ENCODE results near the gene GAPDH. TPM values are rescaled to one million over a fixed set of nuclear protein-coding genes. Genes with fewer than 3 reads are reported as not detected.

The GAPDH gene
- total RNA-seq (499 and 507 TPM in 2 replicates), polyA plus RNA-seq (487 and 951 TPM in 2 replicates), polyA minus RNA-seq (970 and 1,011 TPM in 2 replicates)
- 672 TPM for total RNA-seq (2013)

DNA sequence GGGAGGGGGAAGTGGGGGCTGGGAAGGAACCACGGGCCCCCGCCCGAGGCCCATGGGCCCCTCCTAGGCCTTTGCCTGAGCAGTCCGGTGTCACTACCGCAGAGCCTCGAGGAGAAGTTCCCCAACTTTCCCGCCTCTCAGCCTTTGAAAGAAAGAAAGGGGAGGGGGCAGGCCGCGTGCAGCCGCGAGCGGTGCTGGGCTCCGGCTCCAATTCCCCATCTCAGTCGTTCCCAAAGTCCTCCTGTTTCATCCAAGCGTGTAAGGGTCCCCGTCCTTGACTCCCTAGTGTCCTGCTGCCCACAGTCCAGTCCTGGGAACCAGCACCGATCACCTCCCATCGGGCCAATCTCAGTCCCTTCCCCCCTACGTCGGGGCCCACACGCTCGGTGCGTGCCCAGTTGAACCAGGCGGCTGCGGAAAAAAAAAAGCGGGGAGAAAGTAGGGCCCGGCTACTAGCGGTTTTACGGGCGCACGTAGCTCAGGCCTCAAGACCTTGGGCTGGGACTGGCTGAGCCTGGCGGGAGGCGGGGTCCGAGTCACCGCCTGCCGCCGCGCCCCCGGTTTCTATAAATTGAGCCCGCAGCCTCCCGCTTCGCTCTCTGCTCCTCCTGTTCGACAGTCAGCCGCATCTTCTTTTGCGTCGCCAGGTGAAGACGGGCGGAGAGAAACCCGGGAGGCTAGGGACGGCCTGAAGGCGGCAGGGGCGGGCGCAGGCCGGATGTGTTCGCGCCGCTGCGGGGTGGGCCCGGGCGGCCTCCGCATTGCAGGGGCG is at the start of gene GAPDH:
Gene GAPDH (plus strand): TSS at position 595 of the 772 bp plus-strand sequence. CDS start 316 bp downstream, outside the sequence.
- Mint-ChIP-seq H3K4me1 (peaks cover 48% of the 10 kb centered on the region), H3K4me3 (peak within 1 kb of the TSS; percentile 99), H3K27ac (peak within 1 kb of the TSS; percentile 98), H3K27me3 (no peaks in the 10 kb centered on the region), H3K9me3 (ENCODE audit: insufficient read depth) (no peaks in the 10 kb centered on the region)
- Histone ChIP-seq H3K79me2 (ENCODE audit: control insufficient read depth, insufficient read depth, low read length) (peaks cover 10% of the 10 kb centered on the region), H3K9ac (ENCODE audit: low read length) (peak within 1 kb of the TSS; percentile 88), H3K4me1 (ENCODE audit: control insufficient read depth in 2 of 2, insufficient read depth in 2 of 2, low read length in 2 of 2) (peaks cover 27 to 37% of the 10 kb centered on the region in 2 donors), H3K27ac (ENCODE audit: low read length in 2 of 2) (peak within 1 kb of the TSS; percentile 74 to 80), H4K20me1 (ENCODE audit: control insufficient read depth, insufficient read depth, low read length, poor library complexity, severe bottlenecking) (peaks cover 31% of the 10 kb centered on the region), H3K4me2 (replicated peaks; ENCODE audit: low read depth, low read length, poor library complexity, severe bottlenecking) (peak within 1 kb of the TSS; percentile 98), H2AFZ (ENCODE audit: insufficient read depth, low read depth, low read length, poor library complexity, severe bottlenecking) (peak within 1 kb of the TSS; percentile 93), H3K4me3 (ENCODE audit: control extremely low read depth in 1 of 5, extremely low read depth in 1 of 5, insufficient read depth in 1 of 5, low read depth in 2 of 5, low read length in 4 of 5) (peak within 1 kb of the TSS; percentile 71 to 97 (median 92)), H3K9me3 (ENCODE audit: control extremely low read depth in 1 of 3, control insufficient read depth in 2 of 3, insufficient read depth in 1 of 3, low read length in 2 of 3) (no peaks in the 10 kb centered on the region), H3K36me3 (replicated peaks in 1 of 2; ENCODE audit: control extremely low read depth in 1 of 2, control insufficient read depth in 1 of 2, extremely low read depth in 1 of 2, insufficient read depth in 2 of 2, low read length in 1 of 2) (peaks cover 0 to 50% of the 10 kb centered on the region in 2 experiments), H3K27me3 (replicated peaks in 1 of 4; ENCODE audit: control extremely low read depth in 1 of 4, control insufficient read depth in 3 of 4, insufficient read depth in 4 of 4, low read length in 3 of 4) (no peaks in the 10 kb centered on the region)
- under 1% methylated on average over 58 of the region's 62 CpGs for WGBS (ENCODE audit: insufficient coverage)
- ChIA-PET POLR2A (interaction anchor here (0.7 to 5.4 kb wide), 11 partner anchors 20 to 317 kb away, joined by 3 to 39 read pairs (median 6); partner anchors contain the start of genes CD27, CDCA3, COPS7A and MRPL51), CTCF (interaction anchor here (0.6 to 7.0 kb wide), 10 partner anchors 17 to 338 kb away, joined by 3 to 222 read pairs (median 4); partner anchors contain the start of gene COPS7A)
- DNase-seq, result peak; percentile 91
- intact Hi-C loops (cut with micrococcal nuclease), result loop anchor here (1.0 to 2.0 kb wide), 4 partner anchors 21 to 111 kb away; partner anchors contain the start of genes MRPL51 and VAMP1
- peak; percentile 71 for ATAC-seq (ENCODE audit: low read depth)
- TF ChIP-seq, protein P1, sequence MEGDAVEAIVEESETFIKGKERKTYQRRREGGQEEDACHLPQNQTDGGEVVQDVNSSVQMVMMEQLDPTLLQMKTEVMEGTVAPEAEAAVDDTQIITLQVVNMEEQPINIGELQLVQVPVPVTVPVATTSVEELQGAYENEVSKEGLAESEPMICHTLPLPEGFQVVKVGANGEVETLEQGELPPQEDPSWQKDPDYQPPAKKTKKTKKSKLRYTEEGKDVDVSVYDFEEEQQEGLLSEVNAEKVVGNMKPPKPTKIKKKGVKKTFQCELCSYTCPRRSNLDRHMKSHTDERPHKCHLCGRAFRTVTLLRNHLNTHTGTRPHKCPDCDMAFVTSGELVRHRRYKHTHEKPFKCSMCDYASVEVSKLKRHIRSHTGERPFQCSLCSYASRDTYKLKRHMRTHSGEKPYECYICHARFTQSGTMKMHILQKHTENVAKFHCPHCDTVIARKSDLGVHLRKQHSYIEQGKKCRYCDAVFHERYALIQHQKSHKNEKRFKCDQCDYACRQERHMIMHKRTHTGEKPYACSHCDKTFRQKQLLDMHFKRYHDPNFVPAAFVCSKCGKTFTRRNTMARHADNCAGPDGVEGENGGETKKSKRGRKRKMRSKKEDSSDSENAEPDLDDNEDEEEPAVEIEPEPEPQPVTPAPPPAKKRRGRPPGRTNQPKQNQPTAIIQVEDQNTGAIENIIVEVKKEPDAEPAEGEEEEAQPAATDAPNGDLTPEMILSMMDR (IDR thresholded peaks at IDR 0.05), result no peak
- no peak for TF ChIP-seq EZH2 (IDR thresholded peaks at IDR 0.05; ENCODE audit: borderline replicate concordance, insufficient read depth, low read depth, low read length, poor library complexity, severe bottlenecking)

Data from B cell (primary cell).